HEK293T (cell line): ENCODE results near the gene MYLK2.

Experiments
- ELF4 ChIP-seq: fragments of 450-650 bp; IDR thresholded peaks from 2 replicates; pipeline ENCODE4 v1.6.1; 2017; ENCODE audit warnings: antibody characterized with exemption
- HDGF ChIP-seq: fragments of 450-650 bp; IDR thresholded peaks from 2 replicates; pipeline ENCODE4 v1.6.1; 2017; ENCODE audit warnings: antibody characterized with exemption, borderline replicate concordance
- SP1 ChIP-seq: fragments of 450-650 bp; IDR thresholded peaks from 2 replicates; pipeline ENCODE4 v1.6.1; 2017

DNA sequence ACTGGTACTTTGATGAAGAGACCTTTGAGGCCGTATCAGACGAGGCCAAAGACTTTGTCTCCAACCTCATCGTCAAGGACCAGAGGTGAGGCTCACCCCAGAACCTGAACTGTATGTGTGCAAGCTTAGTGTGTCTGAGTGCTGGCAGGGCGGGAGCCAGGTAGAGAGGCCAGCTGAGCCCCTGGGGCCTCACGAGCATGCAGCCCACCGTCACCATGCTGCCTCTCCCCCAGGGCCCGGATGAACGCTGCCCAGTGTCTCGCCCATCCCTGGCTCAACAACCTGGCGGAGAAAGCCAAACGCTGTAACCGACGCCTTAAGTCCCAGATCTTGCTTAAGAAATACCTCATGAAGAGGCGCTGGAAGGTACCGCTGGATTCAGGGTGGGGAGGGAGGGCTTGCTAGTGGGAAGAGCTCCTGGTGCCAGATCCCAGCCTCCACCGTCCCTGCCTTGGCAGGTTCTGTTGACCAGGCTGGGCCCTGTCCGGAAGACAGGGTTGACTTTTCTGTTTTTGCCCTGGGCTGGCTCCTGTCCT lies 12.7 kb downstream of the MYLK2 start:
- TF ChIP-seq ELF4 (no peak), SP1 (no peak), HDGF (no peak)
